Jurkat, Clone E6-1 (cell line): ENCODE results near the gene NPTXR.
"Not testable (repeated sequence)": the region's sequence is repeated elsewhere in the genome, so short reads cannot be mapped to it uniquely, and the experiment has no call there.

Experiments used
- DNase-seq: peaks from one replicate; pipeline ENCODE4 v3.0.0-alpha.2; 2011; ENCODE audit warnings: low read depth, low spot score
- H3K4me3 ChIP-seq: 2 replicates; pipeline ENCODE4 v1.5.1; 2011; ENCODE audit warnings: mild to moderate bottlenecking, low read length, control low read depth, moderate library complexity

Gene NPTXR

DNA sequence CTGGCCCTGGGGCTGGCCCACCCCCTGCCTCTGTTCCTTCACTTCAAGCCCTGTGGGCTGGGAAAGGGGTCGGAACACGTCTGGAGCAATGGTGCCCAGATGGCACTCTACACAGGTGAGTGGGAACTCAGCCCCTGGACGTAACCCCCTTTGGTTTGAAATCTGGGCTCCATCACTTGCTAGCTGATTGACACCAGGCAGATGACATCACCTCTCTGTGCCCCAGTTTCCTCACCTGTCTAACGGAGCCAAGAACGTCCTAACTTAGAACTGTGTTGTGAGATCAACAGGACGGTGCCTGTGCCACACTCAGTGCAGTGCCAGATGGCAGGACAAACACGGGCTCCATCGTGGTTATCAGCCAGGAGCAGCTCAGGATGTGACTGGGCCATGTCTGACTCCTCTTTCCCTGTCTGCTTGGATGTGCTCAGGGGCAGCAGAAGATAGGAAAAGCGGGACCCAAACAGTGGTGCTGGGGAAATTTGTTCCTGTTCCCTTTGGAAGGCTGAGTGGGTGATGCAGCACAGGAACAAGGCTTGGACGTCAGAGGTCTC lies 24.4 kb downstream of the NPTXR start:
- no peak for DNase-seq
- H3K4me3 ChIP-seq, result no peak overlapping the region

DNA sequence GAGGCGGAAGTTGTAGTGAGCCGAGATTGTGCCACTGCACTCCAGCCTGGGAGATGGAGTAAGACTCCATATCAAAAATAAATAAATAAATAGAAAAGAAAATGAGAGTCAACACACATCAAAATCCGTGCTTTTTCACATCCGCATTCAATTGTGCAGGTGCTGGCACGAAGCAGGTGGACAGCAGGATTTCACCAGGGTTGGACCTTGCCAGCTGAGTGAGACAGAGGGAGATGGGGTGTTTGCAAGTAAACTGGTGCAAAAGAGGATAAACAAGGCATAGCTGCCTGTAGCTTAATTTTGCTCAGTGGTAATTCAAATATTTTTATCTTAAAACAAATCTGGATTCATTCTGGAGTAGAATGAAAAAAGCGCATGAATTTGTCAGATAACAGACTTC lies 26.6 kb downstream of the NPTXR start:
- no peak for DNase-seq
- H3K4me3 ChIP-seq, result no peak overlapping the region

GRCh38 chr22:38815842-38816241 lies 28.0 kb downstream of the NPTXR start:
- no peak overlapping the region for H3K4me3 ChIP-seq
- DNase-seq, result no peak

- no peak for DNase-seq
- no peak overlapping the region for H3K4me3 ChIP-seq
Measured at GRCh38 chr22:38811241-38811640, 32.6 kb downstream of the NPTXR start.

GRCh38 chr22:38805041-38805593 lies 38.7 kb downstream of the NPTXR start:
- H3K4me3 ChIP-seq, DNase-seq: not testable (repeated sequence)

DNA sequence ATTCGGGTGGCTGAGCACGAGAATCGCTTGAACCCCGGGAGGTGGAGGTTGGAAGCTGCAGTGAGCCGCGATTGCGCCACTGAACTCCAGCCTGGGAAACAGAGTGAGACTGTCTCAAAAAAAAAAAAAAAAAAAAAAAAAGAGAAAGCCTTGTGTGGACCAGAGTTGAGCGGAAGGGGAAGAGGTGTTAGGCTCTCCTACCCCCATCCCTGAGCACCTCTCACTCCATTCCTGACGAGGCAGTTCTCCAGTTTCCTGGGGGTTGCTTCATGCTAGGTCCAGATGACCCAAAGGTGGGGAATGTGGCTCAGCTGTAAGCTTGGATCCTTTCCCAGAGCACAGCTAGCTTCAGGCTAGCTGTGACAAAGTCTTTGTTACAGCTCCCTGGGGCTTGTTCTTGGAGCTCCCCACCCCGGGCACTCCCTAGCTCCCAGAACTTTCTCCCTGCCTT lies 41.1 kb downstream of the NPTXR start:
- DNase-seq, result no peak
- no peak overlapping the region for H3K4me3 ChIP-seq

DNA sequence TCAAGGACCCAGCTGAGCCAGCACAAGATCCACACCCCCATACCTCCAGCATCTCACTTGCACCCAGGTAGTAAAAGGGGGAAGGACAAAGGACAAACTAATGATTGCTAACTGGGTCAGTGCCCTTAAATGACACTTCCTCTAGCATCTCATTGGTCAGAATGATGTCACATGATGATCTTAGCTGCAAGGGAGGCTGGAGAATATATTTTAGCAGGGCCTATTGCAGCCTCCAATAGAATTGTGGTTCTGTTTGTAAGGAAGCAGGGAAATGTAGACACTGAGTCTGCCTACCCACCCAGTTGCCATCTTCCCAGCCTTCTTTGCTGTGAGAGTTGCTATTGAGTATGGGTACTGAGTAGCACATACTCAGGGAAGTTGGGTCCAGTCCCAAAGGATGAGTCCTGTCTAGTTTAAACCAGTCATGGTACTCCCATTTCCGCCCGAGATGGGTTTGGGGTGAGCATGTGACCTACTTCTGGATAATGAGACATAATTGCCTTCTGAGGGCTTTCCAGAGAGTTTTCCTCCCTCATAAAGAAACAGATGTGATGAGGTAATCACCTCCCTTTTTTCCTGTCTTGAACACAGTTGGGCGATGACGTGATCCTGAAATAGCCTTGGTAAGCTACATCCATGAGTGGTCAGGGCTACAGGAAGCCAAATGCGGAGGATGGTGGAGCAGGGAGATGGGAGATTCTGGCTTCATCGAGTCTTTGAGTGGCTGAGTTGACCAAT lies 44.4 kb downstream of the NPTXR start:
- no peak for DNase-seq
- no peak overlapping the region for H3K4me3 ChIP-seq

DNA sequence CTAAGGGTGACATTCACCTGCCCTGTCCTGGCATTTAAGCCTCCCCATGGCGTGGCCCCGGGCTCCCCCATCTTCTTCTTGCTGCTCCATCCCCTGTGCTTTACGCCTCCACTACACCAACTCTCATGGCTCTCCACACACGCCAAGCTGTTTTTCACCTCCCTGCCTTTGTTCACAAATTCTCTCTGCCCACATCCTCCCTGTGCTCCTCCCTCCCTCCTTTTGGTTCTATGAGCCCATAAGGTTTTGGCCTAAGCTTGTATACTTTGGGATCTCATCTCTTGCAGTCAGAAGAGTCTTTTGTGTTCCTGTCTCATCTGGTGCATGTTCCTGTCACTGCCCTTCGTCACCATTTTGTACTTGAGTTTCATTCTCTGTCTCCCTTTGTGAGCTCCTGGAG lies 45.3 kb downstream of the NPTXR start:
- peak; percentile 28 for DNase-seq
- no peak overlapping the region for H3K4me3 ChIP-seq

DNA sequence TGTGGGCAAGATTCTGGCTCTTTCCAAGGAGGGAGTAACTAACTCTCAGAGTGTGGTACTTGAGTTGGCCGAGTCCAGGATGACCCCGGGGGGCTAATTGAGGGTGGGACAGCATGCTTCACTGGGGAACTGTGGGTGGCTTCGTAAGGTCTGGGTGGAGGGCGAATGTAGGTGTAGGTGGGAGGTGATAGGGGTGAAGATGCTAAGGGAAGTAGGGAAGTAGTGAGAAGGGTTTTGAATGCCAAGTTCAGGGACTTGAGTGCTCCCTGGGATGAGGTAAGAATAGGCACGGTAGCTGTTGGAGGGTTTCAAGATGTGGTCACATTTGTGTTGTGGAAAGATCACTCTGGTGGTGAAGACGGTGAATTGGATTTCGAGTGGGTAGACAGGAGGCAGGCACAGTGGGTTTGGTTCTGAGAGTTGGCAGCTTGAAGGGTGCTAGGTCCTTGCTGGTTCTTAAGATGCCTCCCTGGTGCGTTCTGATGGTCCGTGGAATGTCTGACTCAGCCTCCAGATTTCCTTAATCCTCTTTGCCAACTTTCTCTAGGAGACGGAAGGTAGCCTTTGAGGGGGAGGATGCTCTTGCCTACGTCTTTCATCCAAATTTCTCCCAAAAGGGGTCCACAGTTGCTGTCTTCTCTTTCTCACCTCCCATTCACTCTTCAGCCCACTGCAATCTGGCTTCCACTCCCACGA lies 47.4 kb downstream of the NPTXR start:
- no peak for DNase-seq
- H3K4me3 ChIP-seq, result no peak overlapping the region

GRCh38 chr22:38795569-38795968 lies 48.3 kb downstream of the NPTXR start:
- H3K4me3 ChIP-seq, result no peak overlapping the region

DNA sequence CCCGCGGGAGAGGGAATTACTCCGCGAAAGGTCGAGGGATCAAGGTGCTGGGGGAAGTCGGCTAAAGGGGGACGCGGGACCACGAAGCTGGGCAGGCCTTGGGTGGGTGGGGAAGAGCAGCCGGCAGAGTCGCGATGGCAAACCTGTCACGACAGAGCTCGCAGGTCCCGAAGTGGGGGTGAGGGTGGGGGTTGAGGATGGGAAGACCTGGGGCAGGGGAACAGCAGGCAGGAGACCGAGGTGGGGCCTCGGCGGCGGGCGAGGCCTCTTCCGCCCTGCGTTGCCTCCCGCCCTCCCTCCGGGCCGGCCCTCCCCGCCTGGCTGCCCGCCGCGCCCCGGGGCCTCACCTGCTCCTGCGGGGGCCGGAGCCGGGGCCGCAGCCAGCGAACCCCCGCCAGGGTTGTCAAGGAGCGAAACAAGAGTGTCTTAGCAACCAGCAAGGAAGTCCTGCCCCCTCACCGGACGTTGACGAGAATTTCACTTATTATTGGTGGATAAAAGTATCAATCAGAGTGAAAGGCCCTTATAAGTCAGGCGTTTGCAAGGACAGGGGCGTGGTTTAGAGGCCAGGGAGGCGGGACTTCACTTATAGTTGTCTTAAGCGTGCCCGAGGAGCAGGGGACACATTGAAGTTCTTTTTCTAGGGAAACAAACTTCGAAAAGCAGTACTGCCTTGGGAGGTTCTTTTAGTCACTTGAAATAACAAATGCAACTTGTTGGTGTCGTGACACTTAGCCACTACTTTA lies 49.9 kb downstream of the NPTXR start, which contains the start of gene DNAL4:
TSS of gene DNAL4 (minus strand) at position 423 of the 746 bp plus-strand sequence. CDS start 11,412 bp downstream, outside the sequence.
- H3K4me3 ChIP-seq, result peak within 1 kb of the TSS; percentile 67
- peak; percentile 99 for DNase-seq

More at GRCh38 chr22:38795569-38795968, 48.3 kb downstream of the NPTXR start:
- DNase-seq, result no peak

GRCh38 chr22:38793317-38793716 lies 50.5 kb downstream of the NPTXR start:
- peak overlapping the region; percentile 67 for H3K4me3 ChIP-seq
- no peak for DNase-seq

GRCh38 chr22:38792833-38793232 lies 51.0 kb downstream of the NPTXR start:
- no peak for DNase-seq
- H3K4me3 ChIP-seq, result peak overlapping the region; percentile 67

- no peak overlapping the region for H3K4me3 ChIP-seq
- no peak for DNase-seq
Measured at GRCh38 chr22:38789606-38790005, 54.2 kb downstream of the NPTXR start.

DNA sequence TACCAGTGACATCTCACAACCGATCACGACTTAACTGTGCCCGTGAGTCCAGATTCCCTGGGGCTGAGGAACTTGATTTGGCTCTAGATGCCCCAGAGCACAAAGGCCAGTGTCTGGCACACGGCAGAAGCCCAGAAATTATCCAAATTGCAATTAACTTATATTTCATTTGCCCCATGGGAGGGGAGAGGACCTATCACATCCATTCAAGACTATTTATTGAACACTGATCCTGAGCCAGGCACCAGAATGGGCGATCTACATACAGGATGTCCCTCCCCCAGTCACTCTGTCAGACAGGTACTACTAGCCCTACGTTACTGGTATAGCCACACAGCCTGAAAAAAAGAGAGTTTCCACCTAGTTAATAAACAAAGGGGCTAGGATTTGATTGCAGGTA lies 55.0 kb downstream of the NPTXR start:
- no peak for DNase-seq
- no peak overlapping the region for H3K4me3 ChIP-seq

GRCh38 chr22:38788021-38788816 lies 55.6 kb downstream of the NPTXR start:
- no peak overlapping the region for H3K4me3 ChIP-seq
- DNase-seq, result no peak

DNA sequence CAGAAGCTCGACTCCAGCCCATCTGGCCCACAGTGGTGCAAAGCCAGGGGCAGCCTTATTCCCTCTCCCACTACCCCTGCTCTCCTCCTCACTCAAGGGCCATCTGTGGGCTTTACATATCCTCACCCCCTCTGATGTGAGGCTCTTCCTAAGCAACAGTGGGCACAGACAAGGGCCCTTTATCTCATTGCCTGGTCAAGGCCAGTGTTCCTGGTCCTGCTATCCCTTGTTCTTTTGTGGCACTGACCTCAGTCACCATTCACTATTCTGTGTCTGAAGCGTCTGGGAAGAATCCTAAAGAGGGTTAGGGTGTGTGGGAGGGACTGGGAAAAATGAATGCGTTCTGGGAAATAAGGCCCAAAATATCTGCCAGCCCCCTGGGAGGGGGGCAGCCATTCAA lies 57.2 kb downstream of the NPTXR start:
- no peak overlapping the region for H3K4me3 ChIP-seq
- no peak for DNase-seq

DNA sequence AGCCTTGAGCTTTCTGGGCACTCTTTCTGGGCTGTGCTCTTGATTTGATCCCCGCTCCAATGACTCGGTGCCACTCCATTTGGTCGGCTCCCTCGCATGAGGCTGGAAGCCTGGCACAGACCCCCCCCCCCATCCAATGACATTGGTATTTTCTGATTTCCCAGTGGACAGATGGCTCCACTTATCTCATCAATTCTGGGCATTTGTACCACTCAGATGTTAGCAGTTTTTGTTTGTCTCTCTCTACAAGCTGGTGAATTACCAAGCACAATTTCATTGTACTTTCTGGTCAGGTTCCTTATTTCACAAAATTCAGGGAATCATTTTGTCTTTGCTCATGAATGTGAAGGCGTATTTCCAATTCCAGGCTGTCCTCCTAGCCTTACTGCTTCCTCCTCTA lies 59.0 kb downstream of the NPTXR start:
- DNase-seq, result no peak
- H3K4me3 ChIP-seq, result no peak overlapping the region

DNA sequence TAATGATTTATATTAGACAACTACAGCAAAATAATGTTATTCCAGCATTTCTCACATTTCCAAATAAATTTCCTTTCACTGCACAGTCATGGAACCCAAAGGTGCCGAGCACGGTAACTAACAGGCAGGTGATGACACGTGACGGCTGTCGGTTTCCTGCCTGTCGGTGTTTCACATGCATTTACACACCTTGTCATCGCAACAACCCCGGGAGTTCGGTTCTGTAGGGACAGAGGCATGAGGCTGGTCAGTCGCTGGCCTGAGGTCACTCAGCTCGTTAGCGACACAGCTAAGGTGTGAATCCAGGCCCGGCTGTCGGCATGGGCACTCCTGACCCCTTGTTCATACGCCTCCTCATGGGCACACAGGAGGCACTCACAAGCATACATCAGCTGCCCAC lies 59.8 kb downstream of the NPTXR start:
- no peak for DNase-seq
- no peak overlapping the region for H3K4me3 ChIP-seq
